Measurements from ENCODE around the gene TOM1L1.

Gene TOM1L1

DNA sequence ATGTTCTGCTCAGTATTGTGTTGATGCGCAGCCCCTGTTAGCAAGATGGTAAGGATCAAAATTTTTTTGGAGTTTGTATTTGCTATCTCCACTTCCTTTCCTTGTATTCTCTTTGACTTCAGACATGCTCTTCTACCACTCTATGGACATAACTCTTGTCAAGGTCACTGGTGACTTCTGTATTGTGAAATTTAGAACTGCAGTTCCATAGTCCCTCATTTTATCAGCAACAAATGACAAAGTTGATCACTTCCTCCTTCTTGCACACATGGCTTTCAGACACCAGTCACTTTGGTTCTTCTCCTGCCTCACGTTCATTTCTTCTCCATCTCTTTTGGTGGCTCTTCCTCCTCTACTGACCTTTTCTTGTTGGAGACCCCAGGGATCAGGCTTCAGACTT, 46.7 kb downstream of the TOM1L1 start:
- DNase-seq (ENCODE audit: low read depth), result no peak

DNA sequence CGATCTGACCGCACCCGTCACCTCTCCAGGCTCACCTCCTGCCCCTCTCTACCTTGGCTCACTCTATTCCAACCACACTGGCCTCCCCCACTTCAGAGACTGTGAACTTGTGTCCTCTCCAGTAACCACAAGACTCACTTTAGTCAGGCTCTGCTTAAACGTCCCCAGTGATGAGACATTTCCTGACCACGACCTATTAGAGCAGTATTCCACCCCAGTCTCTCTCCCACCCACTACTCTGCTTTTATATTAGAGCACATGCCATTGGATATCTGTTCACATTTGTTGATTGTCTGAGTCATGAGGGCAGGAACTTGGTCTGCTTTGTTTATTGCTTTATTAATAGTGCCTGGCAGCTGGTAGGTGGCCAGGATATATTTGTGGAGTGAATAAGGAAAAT, 47.7 kb downstream of the TOM1L1 start:
- DNase-seq (ENCODE audit: low read depth), result no peak

DNA sequence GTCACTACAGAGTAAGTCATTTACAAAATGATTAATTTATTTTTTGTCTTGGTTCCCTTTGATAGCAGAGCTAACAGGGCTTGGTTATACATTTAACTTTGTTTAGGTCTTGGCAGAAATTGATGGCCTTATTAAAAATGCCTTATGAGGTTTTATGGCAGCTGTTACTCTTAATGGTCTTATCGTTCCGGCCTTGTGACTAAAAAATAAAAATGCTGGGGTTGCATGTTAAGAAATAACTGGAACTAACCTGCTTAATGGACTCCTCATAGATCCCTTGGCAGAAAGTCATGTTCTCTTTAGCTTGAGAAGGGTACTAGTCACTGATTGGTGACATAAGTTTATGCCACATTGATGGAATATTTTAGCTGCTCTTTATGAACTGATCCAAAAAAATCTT, 49.5 kb downstream of the TOM1L1 start:
- DNase-seq (ENCODE audit: low read depth), result no peak

DNA sequence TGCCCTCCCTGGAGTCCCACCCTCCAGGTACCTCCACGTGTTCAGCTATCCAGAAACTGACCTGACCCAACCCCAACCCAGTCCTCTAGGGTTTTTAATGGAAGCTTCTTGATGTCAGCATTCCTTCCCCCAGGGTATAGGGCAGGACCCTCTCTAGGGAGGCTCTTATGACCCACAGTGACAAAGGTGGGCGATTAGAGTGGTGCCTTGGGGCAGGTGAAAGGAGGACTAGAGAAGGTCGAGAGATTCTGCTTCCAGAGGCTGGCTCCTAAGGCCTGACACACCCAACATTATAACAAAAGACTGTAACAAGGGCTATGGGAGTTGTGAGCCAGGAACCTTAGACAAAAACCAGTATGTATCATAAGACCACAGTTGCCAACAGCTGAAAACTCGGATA, 50.6 kb downstream of the TOM1L1 start:
- no peak for DNase-seq (ENCODE audit: low read depth)

DNA sequence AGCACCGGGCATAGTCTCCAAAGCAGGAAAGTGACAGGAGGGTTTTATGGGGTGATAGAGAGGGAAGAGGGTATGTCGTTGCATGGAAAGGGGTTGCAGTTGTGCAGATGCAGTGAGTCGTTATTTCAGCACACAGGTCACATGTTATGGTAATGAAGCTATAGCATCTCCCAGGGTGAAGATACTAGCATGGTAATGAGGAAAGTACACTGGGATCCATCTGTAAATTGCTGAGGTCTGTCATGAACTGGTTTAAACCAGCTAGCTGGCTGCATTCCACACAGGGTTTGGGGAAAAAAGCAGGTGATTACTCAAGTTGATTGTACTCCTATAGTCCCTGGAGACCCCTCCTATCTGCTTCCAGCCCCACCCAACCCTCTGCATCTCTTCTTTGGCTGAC, 56.1 kb downstream of the TOM1L1 start:
- DNase-seq (ENCODE audit: low read depth), result no peak

DNA sequence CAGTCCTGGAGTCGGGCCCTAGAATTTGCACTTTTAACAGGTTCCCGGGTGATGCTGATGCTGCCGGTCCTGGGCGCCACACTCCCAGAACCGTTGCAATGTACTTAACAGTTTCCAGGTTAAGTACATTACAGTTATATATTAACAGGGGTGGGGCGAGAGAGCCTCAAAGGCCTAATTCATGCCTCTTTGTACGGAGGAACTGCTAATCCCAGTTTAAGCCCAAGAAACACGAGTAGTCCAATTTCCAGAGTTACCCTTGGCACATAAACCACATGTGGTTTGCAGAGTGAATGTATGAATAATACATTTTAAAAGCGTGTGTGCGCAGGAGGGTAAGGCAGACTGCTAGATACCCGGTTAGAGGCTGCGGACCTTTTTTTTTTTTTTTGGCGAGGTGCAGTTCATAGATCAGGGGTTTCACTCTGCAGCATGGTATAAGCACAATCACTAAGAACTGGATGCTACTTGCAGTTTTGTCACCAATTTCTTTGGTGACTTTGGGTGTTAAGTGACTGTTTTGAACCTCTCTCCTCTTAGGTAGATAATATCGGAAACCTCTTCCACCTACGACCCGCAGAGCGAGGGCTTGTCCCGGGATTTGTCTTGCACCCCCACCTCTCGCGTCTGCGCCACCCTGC, 67.1 kb downstream of the TOM1L1 start:
- no peak for DNase-seq (ENCODE audit: low read depth)

DNA sequence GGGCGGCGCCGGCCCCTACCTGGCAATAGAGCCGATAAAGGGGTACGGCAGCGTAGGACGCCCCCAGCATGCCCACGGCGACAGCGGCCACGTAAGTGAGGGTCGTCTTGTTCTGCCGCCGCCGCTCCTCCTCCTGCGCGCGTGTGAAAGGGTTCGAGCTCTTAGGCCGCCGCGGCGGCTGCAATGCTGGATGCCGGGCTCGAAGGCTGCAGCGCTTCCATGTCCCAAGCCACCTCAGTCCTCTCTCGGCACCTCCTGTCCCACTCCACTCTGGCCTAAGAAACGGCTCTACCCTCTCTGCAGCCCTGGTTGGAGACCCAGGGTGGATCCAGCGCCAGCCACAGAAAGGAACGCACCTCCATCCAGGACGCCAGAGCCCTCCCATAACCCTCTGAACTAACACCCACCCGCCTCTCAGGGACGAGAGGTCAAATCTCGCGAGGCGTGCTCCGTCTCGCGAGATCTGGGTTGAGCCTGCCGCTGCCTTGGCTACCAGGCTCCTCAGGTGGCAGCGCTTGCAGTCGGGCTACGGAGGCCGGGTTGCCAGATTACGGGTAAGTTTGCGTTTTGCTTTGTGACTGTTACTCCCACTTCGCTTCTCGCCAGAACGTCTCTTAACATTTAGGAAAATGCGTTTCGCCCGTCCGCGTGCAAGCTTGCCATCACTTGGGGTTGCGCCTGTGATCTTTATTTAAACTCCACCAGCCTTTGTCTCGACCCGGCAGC, 67.8 kb downstream of the TOM1L1 start, which contains the start of the genes COX11 and STXBP4:
COX11 (minus strand) TSS at position 393 of the 726 bp plus-strand sequence; CDS start at position 385, 8 bp downstream.
STXBP4 (plus strand) TSS at position 504 of the 726 bp plus-strand sequence. CDS start 17,455 bp downstream, outside the sequence.
- DNase-seq (ENCODE audit: low read depth), result peak; percentile 83

DNA sequence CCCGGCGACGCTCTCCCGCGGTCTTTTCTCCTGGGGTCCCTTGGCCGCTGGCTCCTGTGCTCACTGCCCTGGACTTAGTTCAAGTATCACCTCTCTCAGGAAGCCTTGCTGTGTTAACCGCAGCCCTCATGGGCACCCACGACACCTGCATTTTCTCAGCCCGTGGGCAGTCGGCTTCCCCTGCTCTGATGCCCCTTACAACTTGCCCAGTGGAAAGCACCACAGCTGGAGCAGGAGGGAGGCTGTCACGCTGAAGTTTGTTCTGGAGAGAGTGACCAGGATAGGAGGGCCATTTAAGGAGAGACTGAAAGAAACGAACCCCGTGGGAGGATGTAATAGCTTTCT, 68.3 kb downstream of the TOM1L1 start:
- DNase-seq (ENCODE audit: low read depth), result no peak

DNA sequence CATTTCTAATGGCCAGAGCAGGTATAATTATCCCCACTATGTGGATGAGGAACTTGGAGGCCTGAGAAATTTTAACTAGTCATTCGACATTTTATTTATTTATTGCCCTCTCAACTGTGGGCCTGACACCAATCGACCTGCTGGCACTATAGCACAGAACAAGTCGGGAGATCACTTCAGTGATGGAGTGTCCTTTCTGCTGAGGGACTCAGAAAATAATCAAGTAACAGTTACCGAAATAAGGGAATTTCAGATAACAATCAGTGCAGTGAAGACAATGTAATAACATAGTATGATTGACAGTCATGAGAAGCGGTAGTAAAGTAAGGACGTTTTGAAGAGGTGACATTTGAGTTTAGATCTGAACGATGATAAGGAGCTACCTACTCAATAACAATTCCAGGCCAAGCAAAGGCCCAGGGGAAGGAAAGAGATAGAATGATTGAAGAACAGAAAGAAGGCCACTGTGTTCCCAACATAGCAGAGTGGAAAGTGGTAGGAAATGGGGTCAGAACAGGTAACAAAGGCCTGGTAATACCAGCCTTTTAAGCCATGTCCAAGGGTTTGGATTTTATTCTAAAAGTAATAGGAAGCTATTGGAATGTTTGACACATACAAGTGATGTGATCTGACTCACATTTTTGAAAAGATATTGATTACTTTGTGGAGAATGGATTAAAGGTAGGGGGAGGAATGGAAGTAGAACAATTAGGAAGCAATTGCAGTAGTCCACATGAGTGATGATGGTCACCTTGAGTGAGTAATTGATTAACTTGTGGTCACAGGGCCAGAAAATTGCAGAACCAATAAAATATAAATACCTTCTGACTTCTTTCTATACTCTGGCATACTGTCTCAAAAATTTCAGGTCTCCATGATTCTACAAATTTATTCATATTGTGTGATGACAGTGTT, 69.3 kb downstream of the TOM1L1 start:
- no peak for DNase-seq (ENCODE audit: low read depth)

DNA sequence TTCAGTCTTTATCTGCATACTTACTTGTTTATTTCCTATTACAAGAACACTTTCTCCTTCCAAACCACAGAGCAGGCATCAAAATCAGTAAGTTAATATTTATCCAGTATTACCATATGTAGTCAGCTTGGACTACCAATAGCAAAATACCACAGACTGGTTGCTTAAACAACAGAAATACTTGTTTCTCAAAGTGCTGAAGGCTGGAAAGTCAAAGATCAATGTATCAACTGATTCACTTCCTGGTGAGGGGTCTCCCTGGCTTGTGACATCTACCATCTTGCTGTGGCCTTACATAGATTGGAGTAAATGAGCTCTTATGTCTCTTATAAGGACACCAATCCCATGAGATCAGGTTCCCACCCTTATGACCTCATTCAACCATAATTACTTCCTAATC, 70.5 kb downstream of the TOM1L1 start:
- DNase-seq (ENCODE audit: low read depth), result no peak

DNA sequence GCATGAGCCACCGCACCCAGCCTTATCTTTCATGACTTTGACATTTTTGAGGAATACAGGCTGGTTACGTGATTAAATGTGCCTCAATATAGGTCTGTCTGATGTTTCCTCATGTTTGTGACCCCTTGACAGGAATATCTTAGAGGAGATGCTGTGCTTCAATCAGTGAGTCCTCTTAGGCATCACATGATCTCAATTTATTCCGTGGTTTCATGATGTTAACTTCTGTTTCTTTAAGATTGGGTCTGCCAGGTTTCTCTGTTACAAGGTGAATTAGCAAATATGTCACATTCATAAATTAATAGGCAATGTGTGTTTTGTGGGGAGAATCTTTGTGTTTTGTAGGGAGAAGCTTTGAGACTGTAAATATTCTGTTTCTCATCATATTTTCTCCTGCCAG, 71.2 kb downstream of the TOM1L1 start:
- no peak for DNase-seq (ENCODE audit: low read depth)

DNA sequence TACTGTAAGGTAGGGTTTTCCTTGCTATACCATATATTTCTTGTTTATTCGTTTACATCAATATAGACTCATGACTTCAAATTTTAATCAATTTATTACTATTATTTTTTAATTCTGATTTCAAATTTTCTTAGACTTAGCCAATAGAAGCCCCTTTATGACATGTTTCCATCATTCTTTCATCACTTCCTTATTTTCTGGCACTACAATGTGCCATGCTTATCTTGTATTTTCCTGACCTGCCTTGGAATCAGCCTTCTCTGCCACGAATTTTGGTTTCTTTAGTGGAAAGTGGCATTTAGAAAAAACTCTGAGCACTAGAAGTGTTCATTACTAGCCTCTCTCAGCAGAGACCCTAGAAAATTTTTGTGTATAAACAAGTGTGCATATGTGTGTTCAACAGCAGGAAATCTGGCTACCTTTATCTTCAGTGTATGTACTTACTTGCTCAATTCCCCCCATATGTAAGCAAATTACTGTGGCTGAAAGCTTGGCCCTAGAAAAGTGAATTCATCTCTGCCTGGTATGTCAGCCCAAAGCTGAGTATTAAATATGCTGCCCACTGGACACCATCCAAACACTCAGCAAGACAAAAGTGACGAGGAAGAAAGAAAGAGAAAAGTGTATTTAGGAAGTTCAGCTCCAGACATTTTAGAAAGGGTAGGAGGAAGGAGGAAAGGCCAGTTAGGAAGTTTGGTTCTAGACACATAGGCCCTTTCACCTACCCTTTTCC, 71.9 kb downstream of the TOM1L1 start:
- no peak for DNase-seq (ENCODE audit: low read depth)

DNA sequence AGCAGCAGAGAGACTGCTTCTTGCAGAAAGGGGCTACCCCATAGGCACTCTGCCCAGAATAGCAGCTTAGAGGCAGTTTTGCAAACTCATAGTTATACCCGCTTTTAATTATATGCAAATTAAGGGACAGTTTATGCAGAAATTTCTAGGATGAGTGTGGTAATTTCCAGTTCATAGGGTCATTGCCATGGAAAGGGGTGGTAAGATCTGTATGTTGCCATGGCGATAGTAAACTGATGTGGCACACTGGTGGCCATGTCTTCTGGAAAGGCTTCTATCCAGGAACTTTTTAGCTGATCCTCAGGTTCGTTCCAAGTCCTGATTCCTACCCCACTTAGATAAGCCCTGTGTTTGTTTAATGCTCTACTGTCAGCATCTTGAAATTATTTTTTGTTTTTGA, 74.1 kb downstream of the TOM1L1 start:
- DNase-seq (ENCODE audit: low read depth), result no peak

DNA sequence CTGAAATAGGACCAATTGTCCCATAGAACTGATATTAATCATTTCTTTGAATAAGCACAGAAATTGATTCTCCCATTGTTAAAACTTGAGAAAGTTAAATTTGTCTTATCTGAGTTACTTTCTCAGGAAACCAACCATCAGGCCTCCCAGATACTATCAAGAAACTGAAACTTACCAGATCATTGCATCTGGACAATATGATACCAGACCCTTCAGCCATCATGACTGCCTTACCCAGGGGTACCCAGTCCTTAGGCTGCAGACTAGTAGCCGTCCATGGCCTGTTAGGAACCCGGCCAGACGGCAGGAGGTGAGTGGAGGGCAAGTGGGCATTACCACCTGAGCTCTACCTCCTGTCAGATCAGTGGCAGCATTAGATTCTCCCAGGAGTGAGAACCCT, 75.7 kb downstream of the TOM1L1 start:
- no peak for DNase-seq (ENCODE audit: low read depth)

DNA sequence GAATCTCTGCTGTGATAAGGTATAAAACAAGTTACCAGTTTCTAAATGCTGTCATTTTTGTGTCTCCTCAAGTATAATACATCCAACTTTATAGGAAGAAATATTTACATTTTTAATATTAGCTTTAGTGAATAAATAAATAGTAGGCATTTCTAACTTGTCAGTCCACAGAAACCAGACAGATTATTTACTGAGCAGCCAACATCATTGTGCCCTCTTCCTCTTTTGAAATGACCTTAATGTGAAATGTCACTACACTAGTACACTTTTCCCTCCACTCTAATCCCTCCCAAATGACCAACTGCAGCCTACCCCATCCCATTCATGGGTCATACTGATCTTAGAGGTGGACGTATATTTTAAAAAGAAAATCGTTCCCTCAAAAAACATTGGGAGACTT, 77.1 kb downstream of the TOM1L1 start:
- no peak for DNase-seq (ENCODE audit: low read depth)

DNA sequence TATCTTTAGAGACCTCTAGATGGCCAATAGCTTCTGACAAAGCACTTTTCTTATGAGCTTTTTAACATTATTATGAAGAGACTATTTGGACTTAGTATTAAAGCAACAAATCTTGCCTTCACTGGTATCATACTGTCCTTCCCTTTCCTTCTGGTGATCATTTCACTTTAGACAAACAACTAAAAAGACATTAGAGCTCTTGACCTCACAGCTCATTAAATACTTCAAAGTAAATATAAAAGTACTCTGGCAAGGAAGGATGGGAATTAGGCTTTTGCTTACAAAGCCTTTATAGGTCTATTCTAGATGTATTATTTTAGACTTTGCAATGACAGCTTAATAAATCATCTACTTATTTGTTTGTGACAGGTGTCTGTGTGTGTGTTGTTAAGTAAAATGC, 79.0 kb downstream of the TOM1L1 start:
- no peak for DNase-seq (ENCODE audit: low read depth)

DNA sequence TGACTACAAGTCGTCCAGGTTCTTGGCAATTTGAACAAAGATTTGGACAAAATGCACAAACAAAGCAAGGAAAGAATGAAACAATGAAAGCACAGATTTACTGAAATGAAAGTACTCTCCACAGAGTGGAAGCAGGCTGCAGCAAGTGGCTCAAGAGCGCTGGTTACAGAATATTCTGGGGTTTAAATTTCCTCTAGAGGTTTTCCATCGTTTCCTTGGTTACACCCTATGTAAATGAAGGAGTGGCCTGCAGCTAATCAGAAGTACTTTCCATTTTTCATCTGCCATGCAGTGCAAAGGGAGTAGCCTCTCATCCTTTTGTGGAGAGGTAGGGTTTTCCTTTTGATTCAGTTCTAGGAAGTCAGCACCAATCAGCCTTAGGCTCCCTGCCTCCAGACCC, 79.7 kb downstream of the TOM1L1 start:
- no peak for DNase-seq (ENCODE audit: low read depth)

DNA sequence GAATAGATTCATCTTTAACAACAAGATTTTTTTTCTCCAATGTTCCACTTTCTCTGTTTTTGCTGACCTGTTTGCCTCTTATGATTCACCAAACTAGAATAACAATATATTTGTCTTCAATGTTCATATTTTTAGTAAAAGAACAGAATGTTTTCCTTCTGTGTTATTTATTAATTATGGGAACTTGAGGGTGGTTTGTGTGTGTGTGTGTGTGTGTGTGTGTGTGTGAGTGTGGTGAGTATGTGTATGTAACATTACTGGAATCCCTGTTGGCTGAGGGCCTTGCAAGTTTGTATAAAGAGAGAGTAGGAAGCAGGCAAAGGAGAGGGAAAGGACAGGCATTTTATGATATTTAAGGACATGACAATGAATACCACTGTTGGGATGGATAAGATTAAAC, 81.7 kb downstream of the TOM1L1 start:
- no peak for DNase-seq (ENCODE audit: low read depth)

DNA sequence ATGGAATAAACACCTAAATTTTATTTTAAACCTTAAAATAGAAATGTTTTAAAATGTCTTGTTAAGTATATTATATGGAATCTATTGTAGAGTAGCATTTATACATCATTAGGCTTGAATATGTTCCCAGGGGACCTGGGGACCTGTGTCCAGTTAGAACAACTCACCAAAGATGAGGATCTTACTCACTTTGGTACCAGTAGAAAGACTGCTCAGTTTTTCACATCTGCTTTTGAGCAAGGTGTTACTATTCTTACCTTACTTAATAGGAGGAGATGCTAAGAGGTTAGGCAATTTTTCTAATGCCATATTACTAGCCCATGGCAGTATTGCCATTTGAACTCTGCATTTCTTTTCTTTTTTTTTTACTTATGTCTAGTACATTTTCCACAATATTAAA, 82.6 kb downstream of the TOM1L1 start:
- no peak for DNase-seq (ENCODE audit: low read depth)

DNA sequence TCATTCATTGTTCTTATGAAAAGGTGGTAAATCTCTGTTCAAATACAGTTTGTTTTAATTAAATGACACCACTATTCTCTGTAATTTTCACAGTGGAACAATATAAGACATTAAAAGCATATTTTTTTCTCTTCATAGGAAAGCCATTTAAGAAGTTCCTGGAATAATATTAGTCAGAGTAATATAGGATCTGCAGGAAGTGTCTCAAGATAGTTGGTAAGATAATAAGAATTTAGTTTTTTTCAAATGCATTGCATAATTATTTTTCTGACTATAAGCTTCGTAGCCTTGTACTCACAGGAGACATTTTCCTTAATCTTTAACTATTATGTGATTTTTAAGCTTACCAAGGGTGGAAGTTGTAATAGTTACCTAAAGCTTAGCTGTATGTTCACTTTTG, 84.8 kb downstream of the TOM1L1 start:
- DNase-seq (ENCODE audit: low read depth), result no peak

DNA sequence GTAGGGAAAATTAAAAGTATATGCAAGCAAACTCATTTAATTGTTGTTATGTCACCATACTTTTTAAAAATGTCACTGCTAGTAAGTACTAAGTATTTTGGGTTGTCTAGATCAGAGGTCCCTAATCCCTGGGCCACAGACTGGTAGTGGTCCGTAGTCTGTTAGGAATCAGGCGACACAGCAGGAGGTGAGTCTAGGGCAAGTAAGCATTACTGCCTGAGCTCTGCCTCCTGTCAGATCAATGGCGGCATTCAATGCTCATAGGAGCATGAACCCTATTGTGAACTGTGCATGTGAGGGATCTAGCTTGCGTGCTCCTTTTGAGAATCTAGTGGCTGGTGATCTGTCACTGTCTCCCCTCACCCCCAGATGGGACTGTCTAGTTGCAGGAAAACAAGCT, 89.5 kb downstream of the TOM1L1 start:
- no peak for DNase-seq (ENCODE audit: low read depth)

DNA sequence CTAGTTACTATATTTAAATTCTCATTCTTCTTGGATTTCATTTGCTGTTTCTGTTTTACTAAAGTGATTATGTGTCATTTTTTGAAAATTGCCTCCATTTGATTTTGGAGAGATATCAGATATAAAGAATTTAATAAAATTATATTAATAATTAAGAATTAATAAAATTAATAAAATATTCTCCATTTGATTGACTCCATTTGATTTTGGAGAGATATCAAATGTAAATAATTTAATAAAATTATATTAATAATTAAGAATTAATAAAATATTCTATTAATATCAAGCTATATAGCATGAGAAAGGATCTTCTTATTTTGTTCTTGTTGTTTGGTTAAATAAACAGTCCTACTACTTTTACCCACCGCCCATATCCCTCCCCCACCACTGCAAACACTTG, 90.9 kb downstream of the TOM1L1 start:
- no peak for DNase-seq (ENCODE audit: low read depth)
